Renal cortex interstitium (tissue), 15 donors: ENCODE measurements around the gene RBM22. TPM values are rescaled to one million over a fixed set of nuclear protein-coding genes. Genes with fewer than 3 reads are reported as not detected.
"Not testable (repeated sequence)": the region's sequence is repeated elsewhere in the genome, so short reads cannot be mapped to it uniquely, and the experiment has no call there.

Experiments used
- DNase-seq, 11 donors: peaks; one replicate each; pipeline ENCODE4 v3.0.0-alpha.2; 2013; ENCODE audit warnings: low read depth in 9 of 11, low spot score in 4 of 11; ENCODE audit errors: extremely low read depth in 1 of 11
- long read RNA-seq, 16 experiments: transcript quantifications; one replicate each; lab custom pipeline, GENCODE V29; 2026
- polyA plus RNA-seq, 3 donors: library from polyadenylated mRNA; unstranded; fragments of 120-200 nt; gene quantifications; one replicate each; pipeline ENCODE4 v1.2.1, GENCODE V29; 2013; ENCODE audit not compliant: insufficient read length in 3 of 3

RBM22 gene
- polyA plus RNA-seq = 10 to 100 TPM; 74.3 to 79.0 (median 78.3) TPM
- long read RNA-seq, donor 1, transcript RBM22-201 (11 exons, 2,342 nt) = major isoform, 6 of 14 reads
- long read RNA-seq, donor 1, transcript RBM22-204 (4 exons, 2,067 nt) = minor isoform, 5 of 14 reads
- long read RNA-seq, donor 1, partial matches to known transcripts = 0 of 14 reads
- long read RNA-seq, donor 1, other reads (novel, unspliced or antisense) = 0 of 14 reads
- long read RNA-seq, donor 2, transcript RBM22-201 (11 exons, 2,342 nt) = major isoform, 6 of 8 reads
- long read RNA-seq, donor 2, partial matches to known transcripts = 0 of 8 reads
- long read RNA-seq, donor 2, other reads (novel, unspliced or antisense) = 0 of 8 reads
- long read RNA-seq, donor 3, transcript RBM22-201 (11 exons, 2,342 nt) = major isoform, 22 of 32 reads
- long read RNA-seq, donor 3, partial matches to known transcripts = 6 of 32 reads
- long read RNA-seq, donor 3, other reads (novel, unspliced or antisense) = 0 of 32 reads
- long read RNA-seq, donor 4, transcript RBM22-201 (11 exons, 2,342 nt) = major isoform, 10 of 11 reads
- long read RNA-seq, donor 4, partial matches to known transcripts = 0 of 11 reads
- long read RNA-seq, donor 4, other reads (novel, unspliced or antisense) = 0 of 11 reads
- long read RNA-seq, donor 5 = 0 reads
- long read RNA-seq, donor 6, transcript RBM22-201 (11 exons, 2,342 nt) = major isoform, 10 of 25 reads
- long read RNA-seq, donor 6, partial matches to known transcripts = 12 of 25 reads
- long read RNA-seq, donor 6, other reads (novel, unspliced or antisense) = 0 of 25 reads
- long read RNA-seq, donor 7, transcript RBM22-201 (11 exons, 2,342 nt) = major isoform, 7 of 10 reads
- long read RNA-seq, donor 7, partial matches to known transcripts = 0 of 10 reads
- long read RNA-seq, donor 7, other reads (novel, unspliced or antisense) = 0 of 10 reads
- long read RNA-seq, donor 8 = 0 reads
- long read RNA-seq, donor 9, transcript RBM22-201 (11 exons, 2,342 nt) = major isoform, 9 of 13 reads
- long read RNA-seq, donor 9, partial matches to known transcripts = 0 of 13 reads
- long read RNA-seq, donor 9, other reads (novel, unspliced or antisense) = 0 of 13 reads
- long read RNA-seq, donor 10, transcript RBM22-201 (11 exons, 2,342 nt) = major isoform, 16 of 20 reads
- long read RNA-seq, donor 10, partial matches to known transcripts = 0 of 20 reads
- long read RNA-seq, donor 10, other reads (novel, unspliced or antisense) = 0 of 20 reads
- long read RNA-seq, donor 11, partial matches to known transcripts = 0 of 5 reads
- long read RNA-seq, donor 11, other reads (novel, unspliced or antisense) = 0 of 5 reads
- long read RNA-seq, donor 12, partial matches to known transcripts = 0 of 6 reads
- long read RNA-seq, donor 12, other reads (novel, unspliced or antisense) = 0 of 6 reads
- long read RNA-seq, donor 13 = 0 reads
- long read RNA-seq, donor 14, transcript RBM22-201 (11 exons, 2,342 nt) = major isoform, 9 of 11 reads
- long read RNA-seq, donor 14, partial matches to known transcripts = 0 of 11 reads
- long read RNA-seq, donor 14, other reads (novel, unspliced or antisense) = 0 of 11 reads
- long read RNA-seq, donor 15, transcript RBM22-201 (11 exons, 2,342 nt) = major isoform, 6 of 8 reads
- long read RNA-seq, donor 15, partial matches to known transcripts = 0 of 8 reads
- long read RNA-seq, donor 15, other reads (novel, unspliced or antisense) = 0 of 8 reads
- long read RNA-seq, donor 16, transcript RBM22-208 (7 exons, 989 nt) = minor isoform, 6 of 53 reads
- long read RNA-seq, donor 16, transcript RBM22-201 (11 exons, 2,342 nt) = major isoform, 32 of 53 reads
- long read RNA-seq, donor 16, partial matches to known transcripts = 10 of 53 reads
- long read RNA-seq, donor 16, other reads (novel, unspliced or antisense) = 0 of 53 reads

DNA sequence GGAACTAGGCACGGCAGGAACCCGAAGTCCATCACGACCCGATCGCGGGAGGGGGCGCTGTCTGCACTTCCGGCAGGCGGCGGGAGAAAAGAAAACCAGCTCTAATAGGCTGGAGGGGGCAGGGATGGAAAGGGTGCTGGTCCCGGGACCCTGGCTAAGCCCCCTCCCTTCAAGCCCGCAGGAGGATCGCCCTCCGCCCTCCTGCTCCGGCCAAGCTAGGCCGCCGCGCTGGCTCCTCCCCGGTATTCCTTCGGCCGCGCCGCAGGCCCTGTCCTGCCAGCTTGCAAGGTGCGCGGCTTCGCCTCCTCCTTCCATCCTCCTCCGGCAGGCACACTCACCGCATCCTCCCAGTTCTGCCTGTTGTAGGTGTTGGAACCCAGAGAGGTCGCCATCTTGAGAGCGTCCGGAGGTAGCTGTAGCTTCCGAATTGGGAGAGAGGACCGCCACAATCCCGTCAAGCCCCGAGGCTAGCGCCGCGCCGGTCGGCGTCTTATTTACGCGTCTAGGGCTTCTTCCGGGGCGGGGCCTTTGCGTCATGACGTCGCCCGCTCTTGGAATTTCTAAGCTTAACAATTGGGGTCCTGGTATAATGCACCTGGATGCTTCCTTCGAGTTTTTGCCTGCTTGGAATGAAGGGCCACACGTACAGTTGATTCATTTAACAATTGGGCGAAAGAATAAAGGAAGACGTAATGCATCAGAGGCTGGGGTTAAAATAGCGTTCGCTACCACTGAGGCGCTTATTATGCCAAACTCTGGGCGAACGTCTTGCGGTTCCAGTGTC lies at the start of gene RBM22:
Gene RBM22 (minus strand): TSS at position 469 of the 784 bp plus-strand sequence. CDS start 77 bp downstream, at position 392.
- peak; percentile 84 to 94 (median 91) for DNase-seq

DNA sequence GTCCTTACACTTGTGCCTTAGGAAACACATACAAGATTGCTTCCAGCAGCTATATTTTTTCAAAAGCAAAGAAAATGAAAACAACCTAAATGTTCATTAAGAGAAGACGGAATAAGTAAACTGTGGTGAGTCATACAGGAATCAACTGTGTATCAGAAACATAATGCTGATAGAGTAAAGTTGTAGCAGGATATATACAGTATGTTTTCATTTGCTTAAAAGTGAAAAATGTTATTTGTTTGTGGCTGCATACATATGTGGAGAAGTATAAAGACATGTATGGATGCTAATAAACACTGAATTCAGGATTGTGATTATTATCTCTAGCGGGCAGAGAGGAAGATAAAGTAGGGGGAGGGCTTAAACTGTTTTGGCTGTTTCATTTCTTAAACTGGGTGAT lies 49.6 kb upstream of the RBM22 start:
- no peak for DNase-seq

DNA sequence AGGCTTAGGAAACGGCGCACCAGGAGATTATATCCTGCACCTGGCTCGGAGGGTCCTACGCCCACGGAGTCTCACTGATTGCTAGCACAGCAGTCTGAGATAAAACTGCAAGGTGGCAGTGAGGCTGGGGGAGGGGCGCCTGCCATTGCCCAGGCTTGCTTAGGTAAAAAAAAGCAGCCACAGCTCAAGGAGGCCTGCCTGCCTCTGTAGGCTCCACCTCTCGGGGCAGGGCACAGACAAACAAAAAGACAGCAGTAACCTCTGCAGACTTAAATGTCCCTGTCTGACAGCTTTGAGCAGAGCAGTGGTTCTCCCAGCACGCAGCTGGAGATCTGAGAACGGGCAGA lies 42.3 kb upstream of the RBM22 start:
- not testable (repeated sequence) for DNase-seq

DNA sequence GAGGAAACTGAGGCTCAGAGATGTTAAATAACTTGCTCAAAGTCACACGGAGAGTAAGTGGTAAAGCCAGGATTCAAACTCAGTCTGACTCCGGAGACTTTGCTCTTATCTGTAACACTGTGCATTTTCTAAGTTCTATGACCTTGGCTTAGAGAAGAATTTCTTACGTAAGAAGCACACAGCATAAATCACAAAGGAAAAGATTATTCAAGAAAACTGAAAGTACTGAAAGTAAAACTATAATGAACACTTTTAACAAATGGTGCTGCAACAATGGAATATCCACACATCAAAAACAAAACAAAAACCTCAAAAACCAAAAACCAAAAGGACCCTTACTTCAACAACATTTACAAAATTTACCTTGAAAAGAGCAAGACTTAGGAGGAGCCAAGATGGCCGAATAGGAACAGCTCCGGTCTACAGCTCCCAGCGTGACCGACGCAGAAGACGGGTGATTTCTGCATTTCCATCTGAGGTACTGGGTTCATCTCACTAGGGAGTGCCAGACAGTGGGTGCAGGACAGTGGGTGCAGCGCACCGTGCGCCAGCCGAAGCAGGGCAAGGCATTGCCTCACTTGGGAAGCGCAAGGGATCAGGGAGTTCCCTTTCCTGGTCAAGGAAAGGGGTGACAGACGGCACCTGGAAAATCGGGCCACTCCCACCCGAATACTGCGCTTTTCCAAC lies 41.7 kb upstream of the RBM22 start:
- not testable (repeated sequence) for DNase-seq

DNA sequence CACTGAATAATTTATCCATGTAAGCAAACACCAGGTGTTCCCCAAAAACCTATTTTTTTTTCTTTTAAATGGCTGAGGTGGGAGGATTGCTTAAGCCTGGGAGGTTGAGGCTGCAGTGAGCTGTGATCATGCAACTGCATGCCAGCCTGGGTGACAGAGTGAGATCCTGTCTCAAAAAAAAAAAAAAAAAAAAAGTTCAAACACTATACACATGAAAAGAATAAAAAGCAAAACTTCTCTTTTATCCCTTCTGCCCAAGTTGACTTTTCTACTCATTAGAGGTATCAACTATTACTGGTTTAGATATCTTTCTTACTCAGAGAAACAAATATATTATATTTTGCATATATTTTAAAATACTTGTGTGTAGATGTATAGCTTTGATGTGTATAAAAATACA lies 40.1 kb upstream of the RBM22 start:
- no peak for DNase-seq

DNA sequence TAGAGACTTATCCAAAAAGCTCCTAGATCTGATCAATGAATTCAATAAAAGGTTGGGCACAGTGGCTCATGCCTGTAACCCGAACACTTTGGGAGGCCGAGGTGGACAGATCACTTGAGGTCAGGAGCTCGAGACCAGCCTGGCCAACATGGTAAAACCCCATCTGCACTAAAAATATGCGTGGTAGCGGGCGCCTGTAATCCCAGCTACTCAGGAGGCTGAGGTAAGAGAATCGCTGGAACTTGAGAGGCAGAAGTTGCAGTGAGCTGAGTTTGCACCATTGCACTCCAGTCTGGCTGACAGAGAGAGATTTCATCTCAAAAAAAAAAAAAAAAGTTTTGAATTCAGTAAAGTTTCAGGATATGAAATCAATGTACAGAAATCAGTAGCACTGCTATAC lies 38.0 kb upstream of the RBM22 start:
- no peak for DNase-seq

DNA sequence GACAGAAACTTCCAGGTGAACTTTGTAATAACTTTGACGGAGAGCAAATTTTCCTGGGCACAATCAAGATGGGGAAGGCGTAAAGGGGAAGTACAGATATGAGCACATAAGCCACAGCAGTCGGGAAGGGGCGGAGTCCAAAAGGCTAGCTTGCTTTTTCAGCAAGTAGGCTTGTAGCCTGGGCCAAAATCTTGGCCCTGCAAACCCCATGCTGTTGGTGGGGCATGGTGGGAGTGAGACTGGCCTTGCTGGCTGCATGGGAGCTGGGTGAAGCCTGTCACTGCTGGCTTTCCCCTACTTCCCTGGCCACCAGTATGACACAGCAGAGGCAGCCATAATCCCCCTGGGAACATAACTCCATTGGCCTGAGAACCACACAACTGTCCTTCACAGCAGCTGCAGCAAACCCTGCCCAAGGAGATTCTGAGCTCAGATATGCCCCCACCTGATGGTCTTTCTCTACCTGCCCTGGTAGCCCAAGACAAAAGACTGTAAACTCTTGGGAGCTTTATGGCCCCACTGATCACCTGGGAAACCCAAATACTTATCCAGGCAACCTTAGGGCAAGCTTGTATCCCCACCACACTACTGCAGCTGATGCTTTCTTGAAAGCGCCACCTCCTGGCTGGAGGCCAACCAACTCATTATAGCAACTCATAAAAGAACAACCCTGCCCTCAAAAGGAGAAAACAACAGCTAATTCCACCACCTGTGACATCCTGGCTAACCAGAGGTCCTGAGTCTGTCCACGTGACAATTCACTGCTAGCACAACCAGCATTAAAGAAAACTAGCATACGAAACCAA lies 33.9 kb upstream of the RBM22 start:
- no peak for DNase-seq

DNA sequence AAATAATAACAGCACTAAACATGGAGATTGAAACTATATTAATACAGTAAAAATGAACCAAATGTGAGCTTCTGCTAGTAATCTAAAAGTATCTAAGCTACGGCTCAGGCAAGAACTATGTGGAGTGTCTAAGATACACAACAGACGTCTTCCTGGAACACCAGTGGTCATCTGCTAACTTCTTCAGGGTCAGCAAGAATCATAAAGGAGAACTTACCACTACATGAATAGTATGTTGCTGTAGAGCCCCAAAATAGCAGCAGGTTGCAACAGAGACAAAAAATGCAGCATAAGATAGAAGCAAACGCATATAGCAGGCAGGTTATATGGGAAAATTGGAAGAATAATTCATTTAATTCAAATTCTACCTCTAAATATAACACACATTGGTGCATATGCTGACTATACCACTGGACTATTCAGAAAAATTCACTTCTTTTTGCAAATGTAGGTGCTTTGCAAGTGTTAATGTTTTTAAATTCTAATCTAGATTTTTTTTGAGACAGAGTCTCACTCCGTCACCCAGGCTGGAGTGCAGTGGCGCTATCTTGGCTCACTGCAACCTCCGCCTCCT lies 30.9 kb upstream of the RBM22 start:
- DNase-seq = no peak

DNA sequence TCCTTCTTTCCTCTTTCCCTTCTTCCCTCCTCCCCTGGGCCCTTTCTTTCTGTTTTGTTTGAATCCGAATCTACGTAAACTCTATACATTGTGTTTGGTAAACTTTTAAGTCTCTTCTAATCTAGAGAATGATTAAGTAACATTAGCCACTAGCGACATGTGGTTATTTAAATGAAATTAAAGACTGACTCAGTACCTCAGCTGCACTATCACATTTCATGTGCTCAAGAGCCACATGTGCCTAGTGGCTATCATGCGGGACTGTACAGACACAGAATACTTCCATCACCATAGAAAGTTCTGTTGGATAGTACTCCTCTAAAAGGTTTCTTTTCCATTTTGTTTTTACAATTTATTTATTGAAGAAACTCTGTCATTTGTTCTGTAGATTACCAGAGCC lies 29.0 kb upstream of the RBM22 start:
- no peak for DNase-seq

DNA sequence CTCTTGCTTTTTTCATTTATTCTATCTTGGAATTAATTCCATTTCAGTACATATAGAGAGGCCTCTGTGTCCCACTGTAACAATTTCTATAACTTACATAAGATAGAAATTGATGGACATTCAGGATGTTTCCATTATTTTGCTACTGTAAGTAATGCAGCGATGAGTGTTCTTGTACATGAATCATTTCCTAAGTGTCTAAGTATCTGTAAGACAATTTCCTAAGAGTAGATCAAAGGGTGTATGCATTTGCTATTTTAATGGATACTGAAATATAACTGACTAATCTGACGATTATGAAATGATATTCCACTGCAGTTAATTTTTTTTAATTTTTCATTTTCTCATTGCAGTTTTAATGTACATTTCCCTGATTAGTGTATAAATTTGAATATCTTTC lies 23.0 kb upstream of the RBM22 start:
- DNase-seq = no peak

DNA sequence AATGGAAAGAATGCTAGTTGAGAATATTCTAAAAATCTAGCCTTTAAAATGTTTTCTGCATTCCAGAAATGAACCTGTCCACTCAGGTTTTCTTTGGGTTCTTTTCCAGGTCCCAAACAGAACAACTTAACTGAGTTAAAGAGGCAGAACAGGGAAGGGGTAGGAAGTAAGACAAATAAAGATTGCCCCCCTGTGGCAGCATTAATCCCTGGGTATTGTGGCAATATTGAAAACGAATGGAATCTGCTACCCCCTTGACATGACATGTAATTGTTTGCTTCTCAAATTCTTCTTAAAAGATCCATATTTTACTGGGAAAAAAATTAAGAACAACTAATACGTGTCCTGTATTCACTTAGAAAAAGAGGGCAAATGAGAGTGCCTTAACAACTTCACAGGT lies 9.3 kb upstream of the RBM22 start:
- no peak for DNase-seq

DNA sequence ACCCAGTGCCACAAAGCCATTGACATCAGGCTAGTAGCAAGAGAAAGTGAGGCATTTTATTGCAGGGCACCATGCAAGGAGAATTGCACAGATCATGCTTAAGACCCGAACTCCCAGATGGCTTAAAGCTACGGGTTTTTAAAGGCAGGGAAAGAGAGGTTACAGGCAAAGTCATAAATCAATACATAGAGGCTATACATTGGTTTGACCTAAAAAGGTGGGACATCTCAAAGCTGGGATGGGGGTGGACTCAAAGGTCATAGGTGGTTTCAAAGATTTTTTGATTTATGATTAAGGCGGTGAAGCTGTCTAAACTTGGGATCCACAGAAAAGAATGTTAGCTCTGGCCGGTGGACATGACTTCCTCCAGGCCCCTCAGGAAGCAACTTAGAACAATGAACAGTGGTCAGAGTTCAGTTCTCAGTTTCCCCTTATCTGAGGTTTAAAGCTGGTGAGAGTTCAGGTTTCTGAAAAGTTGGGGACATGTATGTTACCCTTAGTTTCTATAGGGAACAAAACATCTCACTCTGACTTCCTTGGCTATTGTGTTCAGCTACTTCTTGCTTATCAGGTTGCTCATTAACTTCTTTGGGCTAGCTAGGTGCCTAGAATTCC lies 6.0 kb upstream of the RBM22 start:
- DNase-seq = no peak

DNA sequence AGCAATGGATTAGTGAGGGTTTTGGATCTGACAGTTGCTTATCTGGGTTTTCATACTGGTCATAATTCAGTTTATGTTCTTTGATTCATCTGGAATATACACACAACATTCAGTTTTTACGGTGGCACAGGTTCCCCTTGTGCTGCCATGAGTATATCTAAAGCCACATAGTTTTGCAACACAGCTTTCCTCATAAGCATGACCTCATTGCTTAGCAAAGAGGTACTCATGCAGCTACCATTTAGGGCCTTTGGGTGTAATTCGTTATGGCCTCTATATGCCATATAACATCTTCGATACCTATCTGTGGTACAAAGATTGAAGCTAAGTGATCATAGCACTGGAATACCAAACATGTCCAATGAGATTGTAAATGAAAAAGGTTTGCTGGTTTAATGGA lies 2.9 kb upstream of the RBM22 start:
- no peak for DNase-seq

DNA sequence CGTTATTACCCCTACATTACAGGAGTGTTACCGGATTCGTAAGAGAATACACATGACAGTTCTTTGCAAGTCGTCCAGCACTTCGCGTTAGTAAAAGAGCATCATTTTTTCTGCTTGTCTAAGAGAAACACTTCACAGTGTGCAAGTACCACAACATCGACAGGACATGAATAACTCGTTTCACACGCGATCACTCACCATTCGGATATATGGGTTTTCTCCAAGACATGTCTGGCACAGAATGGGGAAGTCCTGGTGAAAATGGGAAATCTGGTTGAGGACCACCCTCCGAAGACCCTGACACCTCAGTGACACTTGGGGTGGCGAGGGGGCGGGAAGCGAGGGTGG lies 642 bp downstream of the RBM22 start:
- peak in 1 of 11 donors; percentile 8 for DNase-seq

DNA sequence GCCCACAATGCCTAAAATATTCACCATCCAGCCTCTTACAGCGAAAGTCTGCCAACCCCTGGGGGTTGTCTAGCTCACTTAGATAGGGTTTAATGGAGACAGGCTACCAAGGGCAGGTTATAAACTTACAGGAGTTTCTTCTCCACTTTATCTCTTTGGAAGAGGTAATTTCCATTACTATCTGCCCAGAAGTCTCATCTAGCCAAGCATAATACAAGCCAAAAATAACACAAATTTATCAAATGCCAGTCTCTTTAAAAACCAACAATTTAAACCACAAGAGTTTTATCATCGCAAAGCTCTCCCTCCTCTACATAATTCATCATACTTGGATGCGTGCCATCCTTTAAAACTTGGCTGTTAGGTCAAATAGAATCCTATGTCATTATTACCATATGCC lies 6.2 kb downstream of the RBM22 start:
- DNase-seq = no peak
